LHCN-M2 (cell line): ENCODE results near the gene LRMDA. TPM values are rescaled to one million over a fixed set of nuclear protein-coding genes. Genes with fewer than 3 reads are reported as not detected.
A peak's percentile ranks its signal among the peaks of the same experiment; 100 is the strongest.

Source experiments
- DNase-seq: peaks from one replicate; pipeline ENCODE4 v3.0.0-alpha.2; 2012; ENCODE audit warnings: low read depth
- total RNA-seq: library from RNA; depleted of rRNA; stranded (reverse); fragments of >200 nt; gene quantifications from 2 replicates; pipeline ENCODE4 v1.2.3, GENCODE V29; 2014

LRMDA gene
- total RNA-seq, 1 experiment from 2014 or later, result not detected

DNA sequence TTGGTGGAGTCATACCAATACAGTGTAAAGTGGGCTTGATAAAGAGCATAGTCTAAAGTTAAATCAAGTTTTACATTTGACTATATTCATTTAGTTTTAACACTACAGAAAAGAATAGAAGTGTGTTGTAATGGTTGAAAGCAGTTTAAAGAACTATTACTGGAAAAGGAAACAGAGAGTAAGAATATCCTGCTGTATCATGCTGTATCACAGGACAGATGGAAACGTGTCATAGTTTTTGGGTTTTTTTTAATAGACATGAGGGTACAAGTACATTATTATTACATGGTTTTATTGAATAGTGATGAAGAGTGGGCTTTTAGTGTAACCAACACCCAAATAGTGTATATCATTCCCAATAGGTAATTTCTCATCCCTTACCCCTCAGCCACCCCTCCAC, 944.3 kb downstream of the LRMDA start:
- DNase-seq, result no peak

DNA sequence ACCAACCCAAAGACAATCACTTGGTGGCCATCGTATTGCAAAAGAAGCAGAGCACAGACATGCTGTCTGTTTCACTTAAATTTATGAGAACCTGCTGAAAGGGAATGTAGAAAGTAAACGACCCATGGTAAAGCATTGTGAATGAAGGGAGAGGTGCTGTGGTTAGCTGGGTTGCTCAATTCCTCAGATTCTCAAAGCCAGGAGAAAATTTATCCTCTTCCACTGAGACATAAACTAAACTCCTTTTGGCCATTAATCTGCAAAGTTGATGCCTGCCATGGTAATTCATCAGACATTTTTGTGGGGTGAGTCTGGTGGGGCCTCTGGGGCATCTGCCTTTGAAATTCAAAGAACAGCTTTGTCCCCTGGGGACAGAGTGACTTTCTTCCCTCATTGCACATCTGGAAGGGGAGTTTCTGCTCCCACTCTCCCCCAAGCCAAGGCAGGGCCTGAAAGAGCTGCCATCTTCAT, 951.0 kb downstream of the LRMDA start:
- peak; percentile 81 for DNase-seq

DNA sequence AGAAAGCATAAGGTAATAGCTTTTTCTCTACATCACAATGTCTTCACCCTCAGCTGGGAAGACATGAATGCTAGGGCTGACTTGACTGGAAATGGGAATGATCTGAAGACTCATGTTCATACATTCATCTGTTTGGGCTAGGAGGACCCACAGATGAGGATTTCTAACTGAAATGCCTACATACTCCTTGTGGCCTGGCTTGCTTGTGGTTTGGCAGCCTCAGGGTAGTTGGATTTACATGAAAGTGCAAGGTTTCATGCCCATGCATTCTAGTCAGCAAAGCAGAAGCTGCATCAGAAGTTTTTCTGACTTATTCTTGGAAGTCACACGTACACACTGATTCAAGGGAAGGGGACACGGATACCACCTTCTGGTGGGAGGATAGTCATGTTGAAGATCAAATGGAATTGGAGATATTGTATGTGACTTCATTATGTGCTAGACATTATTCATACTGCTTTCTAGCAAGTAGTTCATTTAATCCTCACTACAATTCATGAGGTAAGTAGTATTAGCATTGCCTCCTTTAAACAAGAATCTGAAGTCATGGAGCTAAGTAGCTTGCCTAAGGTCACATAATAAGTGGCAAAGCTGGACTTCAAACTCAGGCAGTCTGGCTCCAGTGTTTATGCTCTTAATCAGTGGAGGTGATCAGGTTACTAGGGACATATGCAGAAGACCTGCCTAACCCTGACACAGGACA, 957.0 kb downstream of the LRMDA start:
- no peak for DNase-seq

DNA sequence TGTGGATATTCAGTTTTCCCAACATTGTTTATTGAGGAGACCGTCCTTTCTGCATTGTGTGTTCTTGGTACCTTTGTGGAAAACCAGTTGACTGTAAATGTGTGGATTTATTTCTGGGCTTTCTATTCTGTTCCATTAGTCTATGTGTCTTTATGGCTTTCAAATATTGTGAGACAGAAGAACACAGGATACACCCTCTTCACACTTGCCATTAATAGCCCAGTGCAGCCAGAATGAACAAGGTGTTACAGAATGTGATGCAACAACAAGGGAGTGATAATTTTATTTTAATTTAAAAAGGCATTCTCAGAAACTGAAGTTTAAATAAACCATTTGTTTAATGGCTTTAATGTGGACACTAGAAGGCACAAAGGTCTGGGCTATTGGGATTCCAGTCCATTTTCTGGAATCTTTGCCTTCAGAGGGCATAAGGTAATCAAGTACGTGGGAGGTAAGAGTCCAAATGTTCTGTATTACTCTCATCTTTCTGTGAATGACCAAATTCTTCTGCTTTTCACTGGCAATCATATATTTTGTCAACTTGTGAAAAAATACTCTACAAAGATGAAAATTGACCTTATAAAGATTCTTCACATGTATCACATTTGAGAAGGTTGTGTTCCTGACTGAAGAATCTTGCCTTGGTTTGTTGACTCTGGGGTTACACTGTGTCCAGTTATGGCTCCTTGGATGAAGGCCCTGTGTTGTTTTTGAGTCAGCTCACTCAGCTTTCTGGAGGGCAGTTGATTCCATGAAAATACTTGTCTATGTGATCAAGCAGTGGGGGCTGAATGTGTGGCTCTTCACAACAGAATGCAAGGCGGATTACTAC, 962.7 kb downstream of the LRMDA start:
- DNase-seq, result no peak

DNA sequence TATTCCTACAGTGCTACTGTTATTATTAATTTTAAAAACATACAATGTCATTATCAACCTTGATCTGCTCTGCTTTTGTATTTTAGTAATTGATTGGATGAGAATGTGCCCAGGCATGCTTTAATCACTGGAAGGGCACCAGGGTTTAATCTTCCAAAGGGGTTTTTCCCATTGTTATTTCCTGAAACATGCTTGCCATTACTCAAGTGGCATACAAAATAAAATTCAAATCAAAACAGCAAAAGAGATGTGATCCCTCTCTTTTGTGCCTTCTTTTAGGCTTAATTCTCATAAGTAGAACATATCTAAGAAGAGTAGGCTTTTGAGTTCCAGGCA, 963.3 kb downstream of the LRMDA start:
- no peak for DNase-seq

DNA sequence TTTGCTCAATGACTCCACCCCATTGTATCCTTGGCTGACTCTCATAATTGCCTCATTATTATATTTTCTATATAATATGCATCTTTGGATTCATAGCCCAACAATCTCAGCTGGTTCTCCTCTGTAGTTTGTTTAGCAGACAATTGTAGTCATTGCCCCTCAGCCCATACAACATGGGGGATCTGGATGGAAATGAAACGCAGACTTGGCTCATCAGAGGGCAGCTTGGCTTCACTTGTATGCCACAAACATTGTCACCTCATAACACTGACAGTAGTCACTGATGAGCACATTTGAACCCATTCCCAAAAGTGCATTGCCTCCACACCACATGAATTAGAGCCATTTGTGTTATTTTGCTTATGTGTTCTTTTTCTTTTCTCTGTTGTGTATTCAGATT, 963.8 kb downstream of the LRMDA start:
- no peak for DNase-seq

DNA sequence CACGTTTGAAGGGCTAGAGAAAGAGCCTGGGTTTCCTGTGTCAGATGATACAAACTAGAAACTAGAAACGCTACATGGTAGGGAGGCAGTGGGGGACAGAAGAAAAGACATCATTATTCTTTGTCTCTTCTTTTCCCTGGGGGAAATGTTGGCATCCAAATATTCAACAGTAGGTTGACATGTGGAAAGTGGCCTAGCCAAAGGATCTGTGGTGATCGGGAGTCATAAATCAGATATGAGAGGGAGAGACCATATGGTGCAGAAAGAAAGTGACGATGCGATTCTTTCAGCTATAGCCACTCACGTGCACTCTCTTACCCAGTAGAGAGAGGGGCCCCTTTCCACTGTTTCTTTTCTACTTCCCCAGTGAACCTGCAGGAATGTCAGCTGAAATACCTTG, 964.7 kb downstream of the LRMDA start:
- DNase-seq, result no peak

DNA sequence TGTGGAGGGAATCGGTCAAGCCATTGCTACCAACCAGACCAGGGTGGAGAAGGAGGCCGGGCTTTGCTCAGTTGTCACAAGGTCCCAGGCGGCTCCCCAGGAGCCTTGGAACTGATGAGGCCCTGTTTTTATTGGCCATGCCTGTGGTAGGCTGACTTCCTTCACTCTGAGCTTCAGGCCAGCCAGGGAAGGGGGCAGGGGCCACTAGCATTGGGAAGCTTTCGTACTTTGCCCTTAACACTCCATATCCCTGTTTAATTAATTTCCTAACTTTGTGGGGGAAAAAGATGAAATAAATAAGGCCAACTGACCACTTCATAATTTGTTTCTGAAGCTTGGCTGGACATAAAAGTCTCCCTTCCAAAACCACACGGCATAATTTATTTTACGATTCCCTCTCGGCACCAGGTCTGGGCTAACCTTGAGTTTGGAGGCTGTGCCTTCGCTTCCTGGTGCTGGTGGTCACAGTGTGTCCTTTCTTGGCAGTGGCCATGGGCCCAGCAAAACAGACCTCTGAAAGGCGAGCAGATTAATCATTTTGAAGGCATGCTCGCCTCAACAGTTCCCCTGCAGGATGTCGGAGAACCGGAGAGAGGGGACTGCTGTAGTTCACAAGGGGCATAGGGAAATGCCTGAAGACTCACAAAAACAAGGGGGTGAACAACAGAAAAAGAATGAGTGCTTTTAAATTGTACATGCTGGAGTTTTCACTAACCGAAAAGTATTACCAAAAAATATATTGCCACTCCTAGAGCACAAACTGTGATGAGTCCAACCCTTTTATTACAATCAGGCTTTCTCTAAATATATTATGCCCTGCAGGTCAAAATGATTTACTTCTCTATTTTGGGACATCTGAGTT, 966.0 kb downstream of the LRMDA start:
- no peak for DNase-seq

DNA sequence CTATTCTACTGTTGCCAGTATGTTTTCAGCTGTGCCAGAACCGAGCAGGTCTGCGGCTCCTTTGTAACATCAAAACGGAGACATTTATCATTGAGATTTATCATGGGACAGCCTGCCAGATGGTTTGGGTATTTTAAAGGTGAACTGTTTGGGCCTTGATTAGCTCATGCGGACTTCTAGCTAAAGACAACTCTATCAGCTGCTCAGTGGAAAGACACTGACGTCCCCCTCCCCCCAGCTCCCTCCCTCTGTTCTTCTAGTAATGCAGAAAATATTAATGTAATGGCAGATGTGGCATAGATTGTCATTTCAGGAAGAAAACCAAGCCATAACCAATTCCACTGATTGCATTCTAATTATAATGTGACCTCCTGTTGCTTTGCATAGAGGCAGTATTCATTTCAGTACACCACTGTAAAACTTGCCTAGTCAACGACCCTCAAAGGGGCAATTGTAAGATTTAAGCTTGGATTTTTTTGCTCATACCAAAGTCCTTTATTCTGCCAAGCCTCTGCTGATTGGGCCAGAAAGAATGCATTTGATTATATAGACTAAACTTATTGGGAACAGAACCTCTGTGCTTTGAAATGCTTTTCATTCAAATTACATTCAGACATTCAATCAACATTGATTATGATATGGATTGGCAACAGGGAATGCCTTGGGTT, 966.8 kb downstream of the LRMDA start:
- DNase-seq, result no peak

DNA sequence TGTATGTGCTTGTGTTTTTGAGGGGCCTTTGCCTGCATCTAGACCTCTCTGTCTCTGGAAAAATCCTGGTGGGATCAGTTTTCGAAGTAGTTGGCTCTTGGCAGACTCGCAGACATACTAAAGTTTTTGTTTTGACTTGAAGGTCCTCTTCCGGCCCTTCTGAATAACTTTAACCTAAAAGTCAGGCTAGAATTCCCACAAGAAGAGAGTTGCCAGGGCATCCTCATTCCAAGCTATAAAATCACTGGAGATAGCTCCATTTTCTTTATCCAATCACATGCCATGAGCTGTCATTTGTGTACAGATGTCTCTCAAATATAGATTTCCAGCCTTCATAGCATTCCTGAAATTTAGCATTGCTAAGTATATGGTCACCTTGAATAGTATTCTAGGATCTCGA, 967.8 kb downstream of the LRMDA start:
- DNase-seq, result no peak

DNA sequence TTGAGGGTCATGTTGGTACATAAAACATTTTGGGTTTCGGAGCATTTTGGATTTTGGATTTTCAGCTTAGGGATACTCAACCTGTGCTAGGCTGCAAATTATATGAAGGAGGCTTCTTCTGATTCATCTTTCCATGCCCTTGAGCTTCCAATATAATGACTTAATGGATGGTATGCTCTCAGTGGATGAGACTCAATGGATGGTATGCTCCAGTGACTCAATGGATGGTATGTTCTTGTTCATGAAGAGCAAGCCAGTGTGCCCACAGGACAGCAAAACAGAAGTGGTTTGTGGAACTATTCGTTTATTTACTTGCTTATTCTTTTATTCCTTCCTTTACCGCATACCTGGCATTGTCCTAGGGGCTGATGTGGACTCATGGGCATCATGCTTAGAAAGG, 969.6 kb downstream of the LRMDA start:
- DNase-seq, result no peak

DNA sequence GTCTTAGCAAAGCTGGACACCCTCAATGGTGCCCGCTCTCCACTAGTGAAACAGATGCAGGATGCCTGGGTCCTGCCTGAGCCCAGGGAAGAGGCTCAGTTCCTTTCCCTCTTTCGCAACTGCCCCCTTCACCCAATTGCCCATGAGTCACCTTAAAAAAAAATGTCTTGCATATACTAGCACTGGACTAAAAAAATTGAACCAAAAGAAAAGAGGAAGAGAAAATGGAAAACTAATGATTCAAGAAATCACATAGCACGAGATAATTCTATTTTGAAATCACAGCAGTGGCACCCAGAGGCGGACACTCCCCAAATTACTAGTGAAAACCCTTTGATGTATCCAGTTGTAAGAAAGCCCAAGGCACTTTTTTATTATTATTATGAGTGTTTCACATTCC, 972.5 kb downstream of the LRMDA start:
- DNase-seq, result peak; percentile 63

DNA sequence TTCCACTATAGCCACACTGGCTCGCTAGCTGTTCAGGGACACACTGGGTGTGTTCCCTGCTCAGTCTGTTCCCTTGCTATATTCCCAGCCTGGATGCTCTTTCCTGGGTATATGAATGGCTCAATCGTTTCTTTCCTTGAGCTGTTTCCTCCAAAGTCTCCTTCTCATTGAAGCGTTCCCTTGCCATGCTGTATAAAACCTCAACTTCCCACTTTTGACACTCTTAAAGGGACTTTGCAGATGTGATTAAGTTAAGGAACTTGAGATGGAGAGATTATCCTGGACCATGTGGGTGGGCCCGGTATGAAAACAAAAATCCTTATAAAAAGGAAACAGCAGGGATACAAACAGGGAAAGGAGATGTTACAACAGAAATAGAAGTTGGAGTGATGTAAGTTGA, 973.1 kb downstream of the LRMDA start:
- no peak for DNase-seq

DNA sequence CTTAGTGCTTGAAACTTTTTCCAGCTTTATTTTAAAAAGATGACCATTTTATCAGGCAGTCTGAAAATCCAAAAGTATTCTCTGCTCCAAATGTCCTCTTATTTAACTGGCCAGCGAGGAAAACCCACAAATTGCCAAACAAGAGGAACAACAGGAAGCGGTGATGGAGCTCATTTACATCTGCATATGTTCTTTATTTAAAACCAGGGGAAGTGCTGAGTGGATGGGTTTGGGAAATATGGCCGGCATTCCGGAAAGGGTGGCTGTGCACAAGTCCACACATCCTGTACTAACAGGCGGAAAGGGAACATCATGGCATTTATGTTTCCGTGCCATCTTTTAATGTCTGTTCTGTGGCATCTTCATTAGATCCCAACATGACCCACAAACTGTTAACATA, 974.5 kb downstream of the LRMDA start:
- DNase-seq, result no peak

DNA sequence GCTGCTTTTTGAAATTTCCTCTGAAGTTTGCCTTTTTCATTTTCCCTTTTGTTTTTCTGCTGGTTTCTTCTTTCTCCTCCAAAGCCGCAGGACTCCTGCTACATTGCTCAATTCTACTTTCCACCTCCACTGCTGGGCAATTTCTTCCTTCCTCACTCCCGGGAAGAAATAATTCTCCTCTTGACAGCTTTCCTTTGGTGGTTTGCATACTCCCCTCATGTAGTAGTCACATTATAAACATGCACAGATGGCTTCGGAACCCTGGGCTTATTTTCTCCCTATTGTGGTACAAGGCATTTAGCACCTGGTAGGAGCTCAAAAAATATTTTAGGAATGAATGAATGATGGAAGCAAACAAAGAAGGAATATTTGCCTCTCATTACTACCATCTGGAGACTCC, 977.2 kb downstream of the LRMDA start:
- DNase-seq, result no peak

DNA sequence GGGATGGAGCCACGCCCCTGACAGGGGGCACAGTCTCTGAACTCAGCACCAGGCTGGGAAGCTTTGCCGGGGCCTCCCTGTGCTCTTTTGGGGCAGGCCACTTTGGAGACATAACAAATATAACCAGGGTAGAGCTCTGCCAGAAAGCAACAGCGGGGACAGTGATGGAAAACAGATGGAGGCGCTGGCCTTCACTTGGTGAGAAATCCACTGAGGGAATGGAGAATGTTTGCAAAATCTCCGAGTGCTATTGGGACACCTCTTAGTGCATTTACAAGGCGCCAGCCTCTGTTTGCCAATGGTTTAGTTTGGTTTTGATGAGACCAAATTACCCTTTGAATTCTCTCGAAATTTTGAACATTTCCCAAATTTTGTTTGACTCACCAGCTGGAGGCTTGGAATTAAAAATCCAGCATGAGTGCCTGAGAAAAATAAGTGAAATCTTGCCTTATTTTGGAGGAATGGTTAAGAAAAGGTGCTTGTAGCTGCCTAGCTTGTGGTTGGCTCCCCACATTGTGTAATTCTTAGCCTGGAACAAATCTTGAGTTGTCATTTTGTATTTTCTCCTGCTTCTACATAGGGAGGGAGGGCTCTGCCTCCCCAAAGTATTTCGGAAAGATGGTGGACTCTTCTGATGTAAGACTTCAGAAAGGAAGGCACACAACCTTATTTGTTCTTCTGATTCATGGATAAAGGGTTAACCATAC, 980.5 kb downstream of the LRMDA start:
- DNase-seq, result no peak

DNA sequence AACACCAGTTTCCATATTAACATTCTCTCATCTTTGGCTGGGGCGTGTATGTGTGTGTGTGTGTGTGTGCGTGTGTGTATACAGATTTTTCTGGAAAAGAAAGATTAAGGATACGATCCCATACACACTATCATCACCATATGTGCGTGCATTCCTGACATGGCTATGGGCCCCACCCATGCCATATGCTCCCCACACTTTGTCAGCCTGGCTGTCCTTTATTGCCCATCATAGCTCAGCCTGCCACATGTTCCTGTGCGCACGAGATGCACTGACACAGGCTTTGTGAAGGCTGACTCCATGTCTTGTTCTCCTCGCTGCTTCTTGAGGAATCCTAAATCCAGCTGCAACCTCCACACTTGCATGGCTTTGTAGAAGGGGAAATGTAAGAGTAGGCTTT, 984.1 kb downstream of the LRMDA start:
- DNase-seq, result no peak

DNA sequence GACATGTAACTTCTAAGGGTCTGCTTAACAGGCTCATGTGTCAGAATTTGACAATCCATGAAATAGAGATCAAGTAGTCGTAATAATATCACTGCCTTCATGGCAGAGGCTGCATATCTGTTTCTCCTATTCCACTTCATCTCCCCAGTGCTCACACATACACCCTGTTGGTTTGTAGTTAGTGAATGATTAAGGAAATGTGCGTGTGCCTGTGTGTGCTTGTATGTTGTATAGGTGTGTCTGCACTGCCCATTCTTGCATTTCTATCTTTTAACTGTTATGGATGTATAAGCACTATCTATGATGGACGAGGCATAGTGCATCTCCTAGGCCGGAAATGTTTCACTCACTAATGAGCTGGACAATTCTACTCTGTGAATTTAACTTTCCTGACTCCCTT, 985.2 kb downstream of the LRMDA start:
- no peak for DNase-seq

DNA sequence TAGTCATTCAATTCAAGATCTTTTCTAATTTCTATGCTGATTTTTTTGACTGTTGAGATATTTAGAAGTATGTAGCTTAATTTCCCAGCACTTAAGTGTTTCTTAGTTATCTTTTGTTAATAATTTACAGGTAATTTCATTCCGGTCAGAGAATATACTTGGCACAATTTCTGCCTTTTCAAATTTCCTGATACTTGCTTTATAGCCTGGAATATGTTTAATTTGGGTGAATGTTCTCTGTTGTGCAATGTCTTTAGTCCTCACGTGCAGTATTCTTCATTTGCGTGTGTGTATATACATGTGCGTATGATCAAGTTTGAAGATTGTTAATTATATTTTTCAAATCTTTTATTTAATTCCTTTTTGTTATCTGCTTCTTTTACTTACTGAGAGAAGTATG, 989.3 kb downstream of the LRMDA start:
- DNase-seq, result no peak

DNA sequence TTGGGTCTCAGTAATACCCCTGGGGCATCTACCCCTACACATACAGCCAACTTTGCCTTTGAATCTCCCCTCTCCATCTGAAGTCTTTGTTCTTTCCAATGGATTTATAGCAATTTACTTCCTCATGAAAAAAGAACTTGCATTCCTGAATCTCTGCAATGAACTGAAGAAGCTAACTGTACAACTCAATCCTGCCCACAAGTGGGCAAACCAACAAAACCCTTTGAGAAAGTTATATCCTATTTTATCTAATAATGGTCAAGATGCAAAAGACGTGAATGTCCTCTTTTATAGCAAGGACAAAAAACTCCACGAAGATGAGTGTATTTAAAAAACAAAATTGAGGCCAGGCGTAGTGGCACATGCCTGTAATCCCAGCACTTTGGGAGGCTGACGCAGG, 991.3 kb downstream of the LRMDA start:
- DNase-seq, result peak; percentile 20
